ENCODE data around the gene SETX. TPM values are rescaled to one million over a fixed set of nuclear protein-coding genes. Genes with fewer than 3 reads are reported as not detected.
A peak's percentile ranks its signal among the peaks of the same experiment; 100 is the strongest.

The SETX gene
- total RNA-seq, 1 donor from 2014 or later = 87.4 TPM

GRCh38 chr9:132357764-132358163 is 3.0 kb upstream of the SETX start:
- DNase-seq (ENCODE audit: low read depth) = no peak

- DNase-seq (ENCODE audit: low read depth) = no peak
Measured at GRCh38 chr9:132356324-132356924, 1.6 kb upstream of the SETX start.

GRCh38 chr9:132351404-132352045 is 3.3 kb downstream of the SETX start:
- DNase-seq (ENCODE audit: low read depth) = peak; percentile 19

- DNase-seq (ENCODE audit: low read depth) = peak; percentile 17
Measured at GRCh38 chr9:132350861-132351315, 3.9 kb downstream of the SETX start.

- peak; percentile 78 for DNase-seq (ENCODE audit: low read depth)
Measured at GRCh38 chr9:132348676-132349075, 6.1 kb downstream of the SETX start.

GRCh38 chr9:132346177-132346576 is 8.6 kb downstream of the SETX start:
- DNase-seq (ENCODE audit: low read depth) = no peak

- DNase-seq (ENCODE audit: low read depth) = no peak
Measured at GRCh38 chr9:132341177-132341840, 13.5 kb downstream of the SETX start.

- no peak for DNase-seq (ENCODE audit: low read depth)
Measured at GRCh38 chr9:132334364-132334763, 20.4 kb downstream of the SETX start.

GRCh38 chr9:132333556-132333955 is 21.2 kb downstream of the SETX start:
- no peak for DNase-seq (ENCODE audit: low read depth)

- no peak for DNase-seq (ENCODE audit: low read depth)
Measured at GRCh38 chr9:132328580-132328979, 26.2 kb downstream of the SETX start.

GRCh38 chr9:132327537-132327936 is 27.2 kb downstream of the SETX start:
- DNase-seq (ENCODE audit: low read depth) = no peak

GRCh38 chr9:132324425-132324824 is 30.4 kb downstream of the SETX start:
- DNase-seq (ENCODE audit: low read depth) = no peak

GRCh38 chr9:132319421-132320110 is 35.2 kb downstream of the SETX start:
- DNase-seq (ENCODE audit: low read depth) = peak; percentile 49

- no peak for DNase-seq (ENCODE audit: low read depth)
Measured at GRCh38 chr9:132312873-132313272, 41.9 kb downstream of the SETX start.

- DNase-seq (ENCODE audit: low read depth) = no peak
Measured at GRCh38 chr9:132312426-132312825, 42.4 kb downstream of the SETX start.

GRCh38 chr9:132311978-132312377 is 42.8 kb downstream of the SETX start:
- DNase-seq (ENCODE audit: low read depth) = no peak

- DNase-seq (ENCODE audit: low read depth) = no peak
Measured at GRCh38 chr9:132309056-132309455, 45.7 kb downstream of the SETX start.

GRCh38 chr9:132301521-132301920 is 53.3 kb downstream of the SETX start:
- no peak for DNase-seq (ENCODE audit: low read depth)

- DNase-seq (ENCODE audit: low read depth) = no peak
Measured at GRCh38 chr9:132299221-132299620, 55.6 kb downstream of the SETX start.

- DNase-seq (ENCODE audit: low read depth) = no peak
Measured at GRCh38 chr9:132295181-132295580, 59.6 kb downstream of the SETX start.

GRCh38 chr9:132293145-132293721 is 61.6 kb downstream of the SETX start:
- DNase-seq (ENCODE audit: low read depth) = no peak

- no peak for DNase-seq (ENCODE audit: low read depth)
Measured at GRCh38 chr9:132288966-132289365, 65.8 kb downstream of the SETX start.

All from renal cortical epithelial cell (primary cell).